SK-N-SH treated with all-trans-retinoic acid at 6 μM for 48 hours (cell line): ENCODE measurements around the gene ARHGAP21.
"Not testable (repeated sequence)": the region's sequence is repeated elsewhere in the genome, so short reads cannot be mapped to it uniquely, and the experiment has no call there.

ENCODE experiments used
- ATAC-seq: fragments of 200-7000 bp; cut with Tn5 transposase; 3 replicates; pipeline ENCODE4 v1.9.1; 2020; ENCODE audit warnings: mild to moderate bottlenecking, moderate library complexity
- CSDC2 ChIP-seq: fragments of 250-450 bp; sonication (Bioruptor Pico); IDR thresholded peaks from 2 replicates; pipeline ENCODE4 v1.5.0; 2020; ENCODE audit warnings: mild to moderate bottlenecking, moderate library complexity
- ISL1 ChIP-seq: fragments of 250-450 bp; sonication (Bioruptor Pico); IDR thresholded peaks from 2 replicates; pipeline ENCODE4 v2.1.2; 2022; ENCODE audit warnings: mild to moderate bottlenecking, moderate library complexity
- OSR1 ChIP-seq: fragments of 250-450 bp; sonication (Bioruptor Pico); IDR thresholded peaks from 2 replicates; pipeline ENCODE4 v1.8.0; 2022; ENCODE audit warnings: moderate library complexity, mild to moderate bottlenecking, inconsistent platforms
- PPARA ChIP-seq: fragments of 250-450 bp; sonication (Bioruptor Pico); IDR thresholded peaks from 2 replicates; pipeline ENCODE4 v1.5.0; 2020; ENCODE audit warnings: mild to moderate bottlenecking, borderline replicate concordance
- RARB ChIP-seq: fragments of 250-450 bp; sonication (Bioruptor Pico); IDR thresholded peaks from 2 replicates; pipeline ENCODE4 v1.8.0; 2021; ENCODE audit warnings: mild to moderate bottlenecking, moderate library complexity
- SNAI2 ChIP-seq: fragments of 250-450 bp; sonication (Bioruptor Pico); IDR thresholded peaks from 2 replicates; pipeline ENCODE4 v1.5.0; 2020; ENCODE audit warnings: mild to moderate bottlenecking, moderate library complexity
- TCF4 ChIP-seq: fragments of 250-450 bp; sonication (Bioruptor Pico); IDR thresholded peaks from 2 replicates; pipeline ENCODE4 v1.8.0; 2021; ENCODE audit warnings: mild to moderate bottlenecking, moderate library complexity, borderline replicate concordance
- TOX ChIP-seq: fragments of 250-450 bp; sonication (Bioruptor Pico); IDR thresholded peaks from 2 replicates; pipeline ENCODE4 v1.8.0; 2021; ENCODE audit warnings: mild to moderate bottlenecking, moderate library complexity, borderline replicate concordance
- ZC3H10 ChIP-seq: fragments of 250-450 bp; sonication (Bioruptor Pico); IDR thresholded peaks from 2 replicates; pipeline ENCODE4 v1.5.1; 2021; ENCODE audit warnings: mild to moderate bottlenecking, moderate library complexity
- ZFP3 ChIP-seq: fragments of 250-450 bp; sonication (Bioruptor Pico); IDR thresholded peaks from 2 replicates; pipeline ENCODE4 v1.5.0; 2020; ENCODE audit warnings: mild to moderate bottlenecking, moderate library complexity
- ZFP30 ChIP-seq: fragments of 450-650 bp; formaldehyde crosslinking; IDR thresholded peaks from 2 replicates; pipeline ENCODE4 v1.5.0; 2022; ENCODE audit warnings: mild to moderate bottlenecking, moderate library complexity
- ZNF565 ChIP-seq: fragments of 450-650 bp; formaldehyde crosslinking; conservative IDR thresholded peaks from 2 replicates; pipeline ENCODE4 v1.5.0; 2020; ENCODE audit warnings: low read depth, mild to moderate bottlenecking, moderate library complexity
- ZNF70 ChIP-seq: fragments of 450-650 bp; formaldehyde crosslinking; IDR thresholded peaks from 2 replicates; pipeline ENCODE4 v1.5.0; 2020; ENCODE audit warnings: mild to moderate bottlenecking, moderate library complexity
- ZNF8 ChIP-seq: fragments of 450-650 bp; formaldehyde crosslinking; IDR thresholded peaks from 2 replicates; pipeline ENCODE4 v1.5.0; 2020; ENCODE audit warnings: mild to moderate bottlenecking, moderate library complexity
- TF ChIP-seq, protein P1 (sequence below): fragments of 250-450 bp; sonication (Bioruptor Pico); IDR thresholded peaks from 2 replicates; pipeline ENCODE4 v1.8.0; 2020; ENCODE audit warnings: mild to moderate bottlenecking, moderate library complexity, borderline replicate concordance
- TF ChIP-seq, protein P2 (sequence below): fragments of 250-450 bp; sonication (Bioruptor Pico); IDR thresholded peaks from 2 replicates; pipeline ENCODE4 v1.5.0; 2020; ENCODE audit warnings: mild to moderate bottlenecking, moderate library complexity
- TF ChIP-seq, protein P3 (sequence below): fragments of 250-450 bp; sonication (Bioruptor Pico); IDR thresholded peaks from 2 replicates; pipeline ENCODE4 v1.5.1; 2020; ENCODE audit warnings: low read depth, mild to moderate bottlenecking, moderate library complexity
- TF ChIP-seq, protein P4 (sequence below): fragments of 250-450 bp; sonication (Bioruptor Pico); IDR thresholded peaks from 2 replicates; pipeline ENCODE4 v1.8.0; 2021; ENCODE audit warnings: low read depth, mild to moderate bottlenecking, moderate library complexity, borderline replicate concordance

Gene ARHGAP21

DNA sequence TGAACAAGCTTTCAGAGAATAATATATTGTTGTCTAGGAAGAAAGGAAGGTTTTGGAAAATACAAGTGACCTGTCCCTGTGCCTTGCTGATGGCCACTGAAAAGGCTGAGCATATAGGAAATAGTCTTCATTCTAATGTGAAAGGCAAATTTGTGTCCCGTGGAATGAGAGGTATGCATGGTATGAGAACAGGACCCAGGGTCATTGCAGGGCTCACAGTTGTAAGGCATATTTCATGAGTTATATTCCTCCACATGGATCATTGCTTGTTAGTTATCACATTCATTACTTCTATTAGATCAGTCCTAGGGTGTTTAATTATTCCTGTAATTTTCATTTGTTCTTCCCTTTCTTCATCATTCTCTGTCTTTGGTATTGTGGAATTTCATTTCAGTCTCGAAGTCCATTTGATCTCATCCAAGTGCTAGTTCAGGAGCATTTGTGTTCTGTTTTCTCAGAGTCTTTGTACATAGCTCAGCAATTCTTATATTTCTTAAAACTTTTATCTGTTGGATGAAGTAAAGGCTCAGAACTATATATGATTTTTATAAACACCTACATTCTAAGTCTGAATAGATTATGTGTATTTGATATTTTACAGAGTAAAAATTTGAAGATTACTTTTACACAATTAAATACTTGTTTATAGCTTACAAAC is 39.4 kb upstream of the ARHGAP21 start:
- peak; percentile 95 for ATAC-seq
- TF ChIP-seq ZFP3 (CRISPR knock-in tag), result no peak
- TF ChIP-seq, protein P1, sequence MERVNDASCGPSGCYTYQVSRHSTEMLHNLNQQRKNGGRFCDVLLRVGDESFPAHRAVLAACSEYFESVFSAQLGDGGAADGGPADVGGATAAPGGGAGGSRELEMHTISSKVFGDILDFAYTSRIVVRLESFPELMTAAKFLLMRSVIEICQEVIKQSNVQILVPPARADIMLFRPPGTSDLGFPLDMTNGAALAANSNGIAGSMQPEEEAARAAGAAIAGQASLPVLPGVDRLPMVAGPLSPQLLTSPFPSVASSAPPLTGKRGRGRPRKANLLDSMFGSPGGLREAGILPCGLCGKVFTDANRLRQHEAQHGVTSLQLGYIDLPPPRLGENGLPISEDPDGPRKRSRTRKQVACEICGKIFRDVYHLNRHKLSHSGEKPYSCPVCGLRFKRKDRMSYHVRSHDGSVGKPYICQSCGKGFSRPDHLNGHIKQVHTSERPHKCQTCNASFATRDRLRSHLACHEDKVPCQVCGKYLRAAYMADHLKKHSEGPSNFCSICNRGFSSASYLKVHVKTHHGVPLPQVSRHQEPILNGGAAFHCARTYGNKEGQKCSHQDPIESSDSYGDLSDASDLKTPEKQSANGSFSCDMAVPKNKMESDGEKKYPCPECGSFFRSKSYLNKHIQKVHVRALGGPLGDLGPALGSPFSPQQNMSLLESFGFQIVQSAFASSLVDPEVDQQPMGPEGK (CRISPR knock-in tag), result no peak
- no peak for TF ChIP-seq RARB (CRISPR knock-in tag)
- TF ChIP-seq ZFP30 (CRISPR knock-in tag), result no peak
- TF ChIP-seq ISL1, result peak; percentile 51

DNA sequence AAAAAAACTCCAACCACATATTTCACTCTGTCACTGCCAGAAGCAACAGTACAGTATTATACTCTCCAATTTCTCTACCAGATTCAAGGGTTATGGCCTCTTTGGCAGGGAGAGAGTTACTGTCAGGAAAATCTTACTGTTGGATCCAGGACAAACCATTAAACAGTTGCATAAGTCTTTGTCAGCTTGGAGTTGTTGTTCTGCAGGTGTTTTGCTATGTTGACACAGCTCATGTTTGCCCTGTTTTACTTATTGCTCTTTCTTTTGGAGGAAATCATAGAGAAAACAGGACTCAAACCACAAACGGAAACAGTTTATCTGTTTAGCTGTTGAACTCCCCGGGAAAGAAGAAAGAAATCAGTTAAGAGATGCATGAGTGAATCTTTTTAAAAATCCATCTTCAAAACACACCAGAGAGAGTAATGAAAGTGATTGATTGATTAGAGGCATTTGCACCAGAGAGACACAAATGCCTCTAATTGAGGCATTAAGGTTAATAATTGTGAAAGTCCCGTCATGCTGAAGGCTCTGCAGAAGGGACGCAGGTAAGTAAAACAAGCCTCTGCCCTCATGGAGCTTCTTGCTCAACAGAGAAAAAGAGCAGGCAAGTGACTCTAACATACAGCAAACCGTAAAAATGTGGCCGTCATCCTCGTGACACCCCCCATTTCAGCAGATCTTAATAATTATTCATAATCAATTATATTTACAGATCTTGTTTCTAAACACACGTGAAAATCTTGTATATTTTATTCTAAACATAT is 38.7 kb upstream of the ARHGAP21 start:
- no peak for TF ChIP-seq CSDC2 (CRISPR knock-in tag)
- TF ChIP-seq, protein P2, sequence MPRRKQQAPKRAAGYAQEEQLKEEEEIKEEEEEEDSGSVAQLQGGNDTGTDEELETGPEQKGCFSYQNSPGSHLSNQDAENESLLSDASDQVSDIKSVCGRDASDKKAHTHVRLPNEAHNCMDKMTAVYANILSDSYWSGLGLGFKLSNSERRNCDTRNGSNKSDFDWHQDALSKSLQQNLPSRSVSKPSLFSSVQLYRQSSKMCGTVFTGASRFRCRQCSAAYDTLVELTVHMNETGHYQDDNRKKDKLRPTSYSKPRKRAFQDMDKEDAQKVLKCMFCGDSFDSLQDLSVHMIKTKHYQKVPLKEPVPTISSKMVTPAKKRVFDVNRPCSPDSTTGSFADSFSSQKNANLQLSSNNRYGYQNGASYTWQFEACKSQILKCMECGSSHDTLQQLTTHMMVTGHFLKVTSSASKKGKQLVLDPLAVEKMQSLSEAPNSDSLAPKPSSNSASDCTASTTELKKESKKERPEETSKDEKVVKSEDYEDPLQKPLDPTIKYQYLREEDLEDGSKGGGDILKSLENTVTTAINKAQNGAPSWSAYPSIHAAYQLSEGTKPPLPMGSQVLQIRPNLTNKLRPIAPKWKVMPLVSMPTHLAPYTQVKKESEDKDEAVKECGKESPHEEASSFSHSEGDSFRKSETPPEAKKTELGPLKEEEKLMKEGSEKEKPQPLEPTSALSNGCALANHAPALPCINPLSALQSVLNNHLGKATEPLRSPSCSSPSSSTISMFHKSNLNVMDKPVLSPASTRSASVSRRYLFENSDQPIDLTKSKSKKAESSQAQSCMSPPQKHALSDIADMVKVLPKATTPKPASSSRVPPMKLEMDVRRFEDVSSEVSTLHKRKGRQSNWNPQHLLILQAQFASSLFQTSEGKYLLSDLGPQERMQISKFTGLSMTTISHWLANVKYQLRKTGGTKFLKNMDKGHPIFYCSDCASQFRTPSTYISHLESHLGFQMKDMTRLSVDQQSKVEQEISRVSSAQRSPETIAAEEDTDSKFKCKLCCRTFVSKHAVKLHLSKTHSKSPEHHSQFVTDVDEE, result no peak
- TF ChIP-seq, protein P3, sequence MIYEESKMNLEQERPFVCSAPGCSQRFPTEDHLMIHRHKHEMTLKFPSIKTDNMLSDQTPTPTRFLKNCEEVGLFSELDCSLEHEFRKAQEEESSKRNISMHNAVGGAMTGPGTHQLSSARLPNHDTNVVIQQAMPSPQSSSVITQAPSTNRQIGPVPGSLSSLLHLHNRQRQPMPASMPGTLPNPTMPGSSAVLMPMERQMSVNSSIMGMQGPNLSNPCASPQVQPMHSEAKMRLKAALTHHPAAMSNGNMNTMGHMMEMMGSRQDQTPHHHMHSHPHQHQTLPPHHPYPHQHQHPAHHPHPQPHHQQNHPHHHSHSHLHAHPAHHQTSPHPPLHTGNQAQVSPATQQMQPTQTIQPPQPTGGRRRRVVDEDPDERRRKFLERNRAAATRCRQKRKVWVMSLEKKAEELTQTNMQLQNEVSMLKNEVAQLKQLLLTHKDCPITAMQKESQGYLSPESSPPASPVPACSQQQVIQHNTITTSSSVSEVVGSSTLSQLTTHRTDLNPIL (CRISPR knock-in tag), result no peak
- no peak for TF ChIP-seq ZNF565 (CRISPR knock-in tag)
- TF ChIP-seq PPARA, result no peak
- no peak for TF ChIP-seq ZFP3 (CRISPR knock-in tag)
- TF ChIP-seq, protein P4, sequence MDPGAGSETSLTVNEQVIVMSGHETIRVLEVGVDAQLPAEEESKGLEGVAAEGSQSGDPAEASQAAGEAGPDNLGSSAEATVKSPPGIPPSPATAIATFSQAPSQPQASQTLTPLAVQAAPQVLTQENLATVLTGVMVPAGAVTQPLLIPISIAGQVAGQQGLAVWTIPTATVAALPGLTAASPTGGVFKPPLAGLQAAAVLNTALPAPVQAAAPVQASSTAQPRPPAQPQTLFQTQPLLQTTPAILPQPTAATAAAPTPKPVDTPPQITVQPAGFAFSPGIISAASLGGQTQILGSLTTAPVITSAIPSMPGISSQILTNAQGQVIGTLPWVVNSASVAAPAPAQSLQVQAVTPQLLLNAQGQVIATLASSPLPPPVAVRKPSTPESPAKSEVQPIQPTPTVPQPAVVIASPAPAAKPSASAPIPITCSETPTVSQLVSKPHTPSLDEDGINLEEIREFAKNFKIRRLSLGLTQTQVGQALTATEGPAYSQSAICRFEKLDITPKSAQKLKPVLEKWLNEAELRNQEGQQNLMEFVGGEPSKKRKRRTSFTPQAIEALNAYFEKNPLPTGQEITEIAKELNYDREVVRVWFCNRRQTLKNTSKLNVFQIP, result no peak
- no peak for TF ChIP-seq SNAI2 (CRISPR knock-in tag)
- no peak for TF ChIP-seq ZC3H10 (CRISPR knock-in tag)
- no peak for TF ChIP-seq ZNF8 (CRISPR knock-in tag)
- no peak for TF ChIP-seq ZFP30 (CRISPR knock-in tag)
- no peak for TF ChIP-seq ZNF70 (CRISPR knock-in tag)
- TF ChIP-seq, protein P1 (CRISPR knock-in tag), result no peak
- peak; percentile 51; the same call in 2 of the 3 replicates for ATAC-seq

DNA sequence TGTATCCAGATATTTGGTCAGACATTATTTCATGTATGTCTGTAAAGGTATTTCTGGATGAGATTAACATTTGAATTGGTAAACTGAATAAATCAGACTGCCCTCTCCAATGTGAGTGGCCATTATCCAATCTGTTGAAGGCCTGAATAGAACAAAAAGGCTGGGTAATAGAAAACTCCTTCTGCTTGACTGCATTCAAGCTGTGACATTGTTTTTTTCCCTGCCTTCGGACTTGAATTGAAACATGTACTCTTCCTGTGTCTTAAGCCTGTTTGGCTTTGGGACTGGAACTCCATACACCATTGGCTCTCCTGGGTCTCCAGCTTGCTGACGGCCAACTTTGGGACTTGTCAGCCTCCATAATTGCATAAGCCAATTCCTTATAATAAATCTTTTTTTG is 36.0 kb upstream of the ARHGAP21 start:
- ATAC-seq, result no peak
- TF ChIP-seq, protein P2, result no peak
- no peak for TF ChIP-seq TOX (CRISPR knock-in tag)
- no peak for TF ChIP-seq OSR1
- no peak for TF ChIP-seq ZNF565 (CRISPR knock-in tag)
- no peak for TF ChIP-seq ZC3H10 (CRISPR knock-in tag)
- no peak for TF ChIP-seq SNAI2 (CRISPR knock-in tag)
- TF ChIP-seq ZNF8 (CRISPR knock-in tag), result no peak
- TF ChIP-seq TCF4, result no peak
- TF ChIP-seq ZNF70 (CRISPR knock-in tag), result no peak
- TF ChIP-seq, protein P1 (CRISPR knock-in tag), result no peak
- TF ChIP-seq CSDC2 (CRISPR knock-in tag), result no peak
- TF ChIP-seq ZFP3 (CRISPR knock-in tag), result no peak
- TF ChIP-seq, all 23 proteins: peak for 0

DNA sequence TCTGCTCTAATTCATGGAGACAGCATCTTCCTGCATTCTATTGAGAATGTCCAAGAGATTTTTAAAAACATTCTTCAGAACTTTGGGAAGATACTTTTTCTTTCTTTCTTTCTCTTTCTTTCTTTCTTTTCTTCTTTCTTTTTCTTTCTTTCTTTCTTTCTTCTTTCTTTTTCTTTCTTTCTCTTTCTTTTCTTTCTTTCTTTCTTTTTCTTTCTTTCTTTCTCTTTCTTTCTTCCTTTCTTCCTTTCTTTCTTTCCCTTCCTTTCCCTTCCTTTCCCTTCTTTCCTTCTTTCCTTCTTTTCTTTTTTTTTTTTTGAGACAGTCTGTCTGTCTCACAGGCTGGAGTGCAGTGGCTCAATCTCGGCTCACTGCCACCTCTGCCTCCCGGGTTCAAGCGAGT is 34.6 kb upstream of the ARHGAP21 start:
- ATAC-seq, result not testable (repeated sequence)
